Measurements from ENCODE around the gene FAM13C. TPM values are rescaled to one million over a fixed set of nuclear protein-coding genes. Genes with fewer than 3 reads are reported as not detected.

The FAM13C gene
- total and polyA plus RNA-seq, 8 donors = 1.1 to 3.4 (median 2.2) TPM

GRCh38 chr10:59312247-59312646 is 50.1 kb downstream of the FAM13C start:
- DNase-seq = no peak
- Histone ChIP-seq H3K4me3 (no peak overlapping the region), H3K9me3 (no peaks in the 10 kb centered on the region), H3K27ac (no peak overlapping the region), H3K36me3 (no peaks in the 10 kb centered on the region), H3K27me3 (no peaks in the 10 kb centered on the region), H3K4me1 (peaks cover 0 to 3% (median 0%) of the 10 kb centered on the region in 3 donors)
- no peak for FAIRE-seq
- intact Hi-C loops (cut with DNase I) = no loop called here
- no peak for ATAC-seq
- WGBS, 2 donors = 87 to 88% methylated on average over 2 of the region's 2 CpGs
- TF ChIP-seq CTCF (IDR thresholded peaks at IDR 0.05) = no peak

- DNase-seq (no peak), ATAC-seq (no peak), FAIRE-seq (no peak)
- intact Hi-C loops (cut with DNase I) = no loop called here
- peaks cover 0 to 3% (median 0%) of the 10 kb centered on the region in 3 donors for H3K4me1 ChIP-seq
- no peak overlapping the region for H3K4me3 ChIP-seq
- H3K27me3 ChIP-seq = no peaks in the 10 kb centered on the region
- no peak overlapping the region for H3K27ac ChIP-seq
- no peaks in the 10 kb centered on the region for H3K36me3 ChIP-seq
- H3K9me3 ChIP-seq = no peaks in the 10 kb centered on the region
- no peak for TF ChIP-seq CTCF (IDR thresholded peaks at IDR 0.05)
Observed at GRCh38 chr10:59311025-59311424, 51.3 kb downstream of the FAM13C start.

GRCh38 chr10:59310324-59310914 is 51.9 kb downstream of the FAM13C start:
- Histone ChIP-seq H3K27me3 (no peaks in the 10 kb centered on the region), H3K4me3 (no peak overlapping the region), H3K9me3 (no peaks in the 10 kb centered on the region), H3K36me3 (no peaks in the 10 kb centered on the region), H3K27ac (no peak overlapping the region), H3K4me1 (peaks cover 0 to 3% (median 0%) of the 10 kb centered on the region in 3 donors)
- FAIRE-seq = no peak
- ATAC-seq = no peak
- 57 to 70% methylated on average over 3 of the region's 3 CpGs for WGBS, 2 donors
- intact Hi-C loops (cut with DNase I) = no loop called here
- no peak for TF ChIP-seq CTCF (IDR thresholded peaks at IDR 0.05)
- no peak for DNase-seq

GRCh38 chr10:59304521-59305097 is 57.7 kb downstream of the FAM13C start:
- no peak for DNase-seq
- H3K4me3 ChIP-seq = no peak overlapping the region
- no peaks in the 10 kb centered on the region for H3K4me1 ChIP-seq
- WGBS, 2 donors = 74 to 86% methylated on average over 1 of the region's 2 CpGs
- FAIRE-seq = no peak
- H3K27ac ChIP-seq = no peak overlapping the region
- H3K27me3 ChIP-seq = no peaks in the 10 kb centered on the region
- intact Hi-C loops (cut with DNase I) = no loop called here
- ATAC-seq = no peak
- no peak for TF ChIP-seq CTCF (IDR thresholded peaks at IDR 0.05)
- H3K36me3 ChIP-seq = no peaks in the 10 kb centered on the region
- no peaks in the 10 kb centered on the region for H3K9me3 ChIP-seq

- ATAC-seq = no peak
- 20 to 37% methylated on average over 1 of the region's 1 CpG for WGBS, 2 donors
- intact Hi-C loops (cut with DNase I) = no loop called here
- Histone ChIP-seq H3K27me3 (no peaks in the 10 kb centered on the region), H3K4me3 (no peak overlapping the region), H3K9me3 (no peaks in the 10 kb centered on the region), H3K27ac (no peak overlapping the region), H3K36me3 (no peaks in the 10 kb centered on the region), H3K4me1 (no peaks in the 10 kb centered on the region)
- FAIRE-seq = no peak
- DNase-seq = no peak
- TF ChIP-seq CTCF (IDR thresholded peaks at IDR 0.05) = no peak
Observed at GRCh38 chr10:59303018-59303417, 59.3 kb downstream of the FAM13C start.
